CD1c-positive myeloid dendritic cell (primary cell): ENCODE results near the gene CDSN.
"Not testable (repeated sequence)": the region's sequence is repeated elsewhere in the genome, so short reads cannot be mapped to it uniquely, and the experiment has no call there.

Experiments used
- DNase-seq: peaks from one replicate; pipeline ENCODE4 v3.0.0-alpha.2; 2016; ENCODE audit errors: extremely low spot score

Gene CDSN, protein sequence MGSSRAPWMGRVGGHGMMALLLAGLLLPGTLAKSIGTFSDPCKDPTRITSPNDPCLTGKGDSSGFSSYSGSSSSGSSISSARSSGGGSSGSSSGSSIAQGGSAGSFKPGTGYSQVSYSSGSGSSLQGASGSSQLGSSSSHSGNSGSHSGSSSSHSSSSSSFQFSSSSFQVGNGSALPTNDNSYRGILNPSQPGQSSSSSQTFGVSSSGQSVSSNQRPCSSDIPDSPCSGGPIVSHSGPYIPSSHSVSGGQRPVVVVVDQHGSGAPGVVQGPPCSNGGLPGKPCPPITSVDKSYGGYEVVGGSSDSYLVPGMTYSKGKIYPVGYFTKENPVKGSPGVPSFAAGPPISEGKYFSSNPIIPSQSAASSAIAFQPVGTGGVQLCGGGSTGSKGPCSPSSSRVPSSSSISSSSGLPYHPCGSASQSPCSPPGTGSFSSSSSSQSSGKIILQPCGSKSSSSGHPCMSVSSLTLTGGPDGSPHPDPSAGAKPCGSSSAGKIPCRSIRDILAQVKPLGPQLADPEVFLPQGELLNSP

DNA sequence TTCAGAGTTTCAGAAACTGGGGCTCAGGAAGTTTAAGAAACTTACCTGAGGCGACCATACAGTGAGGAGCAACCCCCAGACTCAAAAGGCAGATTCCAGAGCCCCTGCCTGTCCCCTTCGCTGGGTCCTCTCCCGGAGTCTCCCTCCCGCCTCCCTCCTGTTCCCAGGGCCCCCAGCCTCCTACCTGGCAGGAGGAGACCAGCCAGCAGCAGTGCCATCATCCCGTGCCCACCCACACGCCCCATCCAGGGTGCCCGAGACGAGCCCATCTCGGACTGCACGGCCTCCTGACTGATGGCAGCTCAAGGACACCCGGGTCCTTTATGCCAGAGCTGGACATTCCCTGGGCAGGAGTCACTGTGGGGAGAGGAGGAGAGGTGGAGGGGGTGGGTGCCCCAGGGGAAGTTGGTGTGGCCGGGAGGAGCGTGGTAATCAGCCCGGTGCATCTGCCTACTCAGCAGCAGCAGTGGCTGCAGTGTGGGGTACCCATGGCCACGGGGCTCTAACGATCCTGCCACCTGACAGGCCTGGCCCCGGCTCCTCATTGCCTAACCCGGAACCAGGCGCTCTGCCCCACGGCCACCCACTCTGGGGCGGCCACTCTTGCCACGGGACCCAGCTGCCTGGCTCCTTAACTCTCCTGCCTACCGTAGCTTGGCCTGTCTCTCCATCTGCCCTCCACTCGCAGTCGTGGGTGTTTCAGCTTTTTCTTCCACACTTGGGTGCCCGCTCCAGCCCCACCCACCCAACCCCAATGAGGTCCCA is at the start of gene CDSN:
TSS of gene CDSN (minus strand) at position 296 of the 765 bp plus-strand sequence. CDS start at position 269, 27 bp downstream.
- DNase-seq = no peak

- no peak for DNase-seq
Observed at GRCh38 chr6:31169123-31169857, 49.0 kb upstream of the CDSN start.

DNA sequence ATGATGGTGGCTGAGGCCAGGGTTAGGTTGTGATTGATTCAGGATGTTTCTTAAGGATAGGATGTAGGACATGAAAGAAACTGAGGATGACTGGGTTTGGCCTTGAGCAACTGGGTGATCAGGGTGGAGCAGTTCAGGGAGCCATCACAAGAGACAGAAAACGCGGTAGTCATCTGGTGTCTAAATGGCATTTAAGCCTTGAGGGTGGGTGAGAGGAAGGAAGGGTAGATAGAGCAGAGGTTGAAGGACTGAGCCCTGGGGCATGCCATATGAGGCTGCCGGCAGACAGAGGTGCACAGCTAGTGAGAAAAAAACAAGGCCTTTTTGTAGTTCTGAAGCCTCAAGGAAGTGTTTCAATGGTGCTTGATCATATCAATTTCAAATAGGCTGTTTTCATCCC is 48.4 kb upstream of the CDSN start:
- no peak for DNase-seq

- no peak for DNase-seq
Observed at GRCh38 chr6:31165986-31166385, 45.7 kb upstream of the CDSN start.

DNA sequence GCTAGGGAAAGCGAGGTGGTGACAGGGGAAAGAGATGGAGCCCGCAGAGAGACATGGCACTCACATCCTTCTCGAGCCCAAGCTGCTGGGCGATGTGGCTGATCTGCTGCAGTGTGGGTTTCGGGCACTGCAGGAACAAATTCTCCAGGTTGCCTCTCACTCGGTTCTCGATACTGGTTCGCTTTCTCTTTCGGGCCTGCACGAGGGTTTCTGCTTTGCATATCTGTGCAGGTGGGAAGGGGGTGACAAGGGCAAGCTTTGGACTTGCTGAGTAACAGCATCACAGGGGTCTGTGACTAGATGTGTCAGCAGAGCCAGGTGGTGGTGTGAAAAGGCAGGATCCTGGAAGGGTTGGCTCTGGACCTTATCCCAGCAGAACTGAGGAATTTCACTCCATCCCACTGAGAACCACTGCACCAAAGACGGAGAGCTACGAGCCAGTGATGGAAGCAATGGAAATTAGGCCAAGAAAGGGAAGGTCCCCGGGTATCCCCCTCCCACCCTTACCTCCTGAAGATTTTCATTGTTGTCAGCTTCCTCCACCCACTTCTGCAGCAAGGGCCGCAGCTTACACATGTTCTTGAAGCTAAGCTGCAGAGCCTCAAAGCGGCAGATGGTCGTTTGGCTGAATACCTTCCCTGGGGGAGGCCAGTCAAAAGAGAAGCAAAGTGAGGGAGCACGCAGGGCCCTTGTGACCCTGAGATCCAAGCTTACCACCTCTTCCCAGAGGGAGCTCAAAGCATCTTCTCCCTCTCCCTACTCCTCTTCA is 45.0 kb upstream of the CDSN start:
- not testable (repeated sequence) for DNase-seq

DNA sequence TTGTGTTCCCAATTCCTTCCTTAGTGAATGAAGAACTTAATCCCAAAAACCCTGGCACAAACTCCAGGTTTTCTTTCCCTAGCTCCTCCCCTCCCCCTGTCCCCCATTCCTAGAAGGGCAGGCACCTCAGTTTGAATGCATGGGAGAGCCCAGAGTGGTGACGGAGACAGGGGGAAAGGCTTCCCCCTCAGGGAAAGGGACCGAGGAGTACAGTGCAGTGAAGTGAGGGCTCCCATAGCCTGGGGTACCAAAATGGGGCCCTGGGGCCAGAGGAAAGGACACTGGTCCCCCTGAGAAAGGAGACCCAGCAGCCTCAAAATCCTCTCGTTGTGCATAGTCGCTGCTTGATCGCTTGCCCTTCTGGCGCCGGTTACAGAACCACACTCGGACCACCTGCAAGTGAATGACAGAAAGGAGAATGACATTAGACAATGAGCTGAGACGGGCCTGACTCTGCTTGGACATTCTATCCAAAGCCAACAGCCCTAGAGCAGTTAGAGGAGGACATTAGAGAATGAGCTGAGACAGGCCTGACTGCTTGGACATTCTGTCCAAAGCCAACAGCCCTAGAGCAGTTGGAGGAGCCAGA is 44.3 kb upstream of the CDSN start:
- not testable (repeated sequence) for DNase-seq

- DNase-seq = no peak
Observed at GRCh38 chr6:31163922-31164321, 43.7 kb upstream of the CDSN start.

DNA sequence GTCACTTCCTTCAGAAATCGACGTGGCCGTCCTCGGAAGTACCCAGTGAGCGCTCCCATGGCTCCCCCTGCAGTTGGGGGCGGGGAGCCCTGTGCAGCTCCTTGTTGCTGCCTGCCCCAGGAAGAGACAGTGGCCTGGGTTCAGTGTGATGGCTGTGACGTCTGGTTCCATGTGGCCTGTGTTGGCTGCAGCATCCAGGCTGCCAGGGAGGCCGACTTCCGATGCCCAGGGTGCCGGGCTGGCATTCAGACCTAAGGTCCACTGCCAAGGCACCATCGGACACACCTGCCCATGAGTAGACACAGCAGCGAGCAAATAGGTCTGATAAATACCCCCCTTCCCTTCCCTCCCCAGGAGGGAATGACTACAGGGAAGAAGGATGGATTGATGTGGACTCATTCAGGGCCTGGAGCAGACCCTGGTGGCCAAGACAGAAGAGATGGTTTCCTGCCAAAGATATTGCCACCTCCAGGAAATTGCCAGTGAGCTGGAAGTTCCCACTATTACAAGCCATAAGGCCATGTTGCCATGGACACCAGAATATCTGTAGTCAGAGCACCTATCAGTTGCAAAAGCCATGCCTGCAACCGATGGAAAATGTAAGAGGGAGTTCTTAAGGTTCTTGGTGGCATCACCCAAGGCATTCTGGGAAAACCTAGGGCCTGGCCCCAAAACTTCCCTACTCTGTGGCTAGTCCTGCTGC is 42.4 kb upstream of the CDSN start:
- no peak for DNase-seq

- no peak for DNase-seq
Observed at GRCh38 chr6:31161216-31162126, 41.2 kb upstream of the CDSN start.

DNA sequence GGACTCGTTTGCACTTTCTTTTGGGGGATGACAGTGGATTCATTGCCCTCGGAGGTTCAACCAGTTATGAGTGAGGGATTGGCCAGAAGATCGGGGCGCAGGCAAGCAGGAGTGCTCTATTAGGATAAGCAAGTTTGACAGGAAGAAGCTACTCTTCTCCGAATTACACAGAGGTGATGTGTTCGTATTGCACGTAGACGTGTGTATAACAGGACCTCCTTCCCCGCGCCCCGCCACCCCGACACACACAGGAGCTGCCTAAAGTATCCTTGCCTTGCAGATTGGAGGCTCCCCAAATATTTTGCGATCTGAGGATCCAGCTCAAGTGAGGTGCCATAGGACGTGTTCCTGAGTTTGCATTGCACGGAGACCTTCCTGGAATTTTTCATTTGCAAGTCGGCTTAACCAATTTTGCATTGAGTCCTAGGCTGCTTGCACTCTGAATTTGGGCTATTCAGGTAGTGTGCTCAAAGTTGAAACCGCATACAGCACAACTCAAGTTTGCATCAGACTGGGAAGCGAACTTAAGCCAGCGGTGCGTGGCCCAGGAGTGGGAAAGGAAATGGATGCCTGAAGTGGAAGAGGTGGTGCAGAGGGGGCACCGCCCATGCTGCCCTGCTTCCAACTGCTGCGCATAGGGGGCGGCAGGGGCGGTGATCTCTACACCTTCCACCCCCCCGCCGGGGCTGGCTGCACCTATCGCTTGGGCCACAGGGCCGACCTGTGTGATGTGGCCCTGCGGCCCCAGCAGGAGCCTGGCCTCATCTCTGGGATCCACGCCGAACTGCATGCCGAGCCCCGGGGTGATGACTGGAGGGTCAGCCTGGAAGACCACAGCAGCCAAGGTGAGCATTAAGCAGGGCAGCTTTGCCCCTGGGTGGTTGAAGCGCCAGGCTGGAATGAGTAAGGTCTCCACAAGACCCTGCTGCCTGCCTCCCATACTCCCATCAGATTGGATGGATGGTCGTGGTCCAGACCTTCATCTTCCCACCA is 38.9 kb upstream of the CDSN start:
- peak; percentile 7 for DNase-seq

DNA sequence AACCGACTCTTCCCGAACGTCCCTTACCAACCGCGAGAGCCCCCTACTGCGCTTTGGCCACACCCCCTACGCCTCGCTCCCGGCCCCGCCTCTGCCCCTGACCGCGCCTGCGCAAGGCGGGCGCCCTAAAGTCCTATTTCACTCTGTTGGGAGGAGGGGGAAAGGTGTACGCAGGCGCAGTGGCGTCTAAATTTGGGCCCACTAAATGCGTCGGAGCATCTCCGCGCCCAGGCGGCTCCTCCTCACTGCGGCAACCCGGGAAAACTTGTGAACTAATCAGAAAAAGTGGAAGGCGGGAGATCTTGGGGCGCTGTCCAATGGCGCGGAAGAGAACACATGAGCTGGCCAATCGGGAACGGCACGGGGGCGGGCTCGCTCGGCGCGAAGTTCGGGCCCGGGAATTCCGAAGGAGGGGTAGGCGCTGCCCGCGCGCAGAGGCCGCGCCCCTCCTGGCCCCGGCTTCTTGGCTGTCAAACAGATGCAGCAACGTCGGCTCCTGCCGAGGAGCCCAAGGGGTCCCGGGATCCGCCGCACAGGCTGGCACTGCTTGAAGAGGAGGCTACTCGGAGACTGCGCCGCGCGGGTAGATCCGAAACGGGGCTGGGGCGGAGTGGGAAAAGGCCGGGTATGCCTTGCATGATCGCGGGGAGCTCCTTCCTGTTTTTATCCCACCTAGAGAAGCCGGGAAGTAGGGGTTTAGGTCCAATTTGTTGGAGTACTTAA is 38.1 kb upstream of the CDSN start, which contains the start of gene TCF19:
TSS of gene TCF19 (plus strand) at position 450 of the 723 bp plus-strand sequence. CDS start 881 bp downstream, outside the sequence.
- DNase-seq = peak; percentile 99

GRCh38 chr6:31157513-31158139 is 37.4 kb upstream of the CDSN start, which contains the start of gene CCHCR1:
CCHCR1 (minus strand) TSS chr6:31157802; CDS start chr6:31157600, 202 bp downstream.
- no peak for DNase-seq

DNA sequence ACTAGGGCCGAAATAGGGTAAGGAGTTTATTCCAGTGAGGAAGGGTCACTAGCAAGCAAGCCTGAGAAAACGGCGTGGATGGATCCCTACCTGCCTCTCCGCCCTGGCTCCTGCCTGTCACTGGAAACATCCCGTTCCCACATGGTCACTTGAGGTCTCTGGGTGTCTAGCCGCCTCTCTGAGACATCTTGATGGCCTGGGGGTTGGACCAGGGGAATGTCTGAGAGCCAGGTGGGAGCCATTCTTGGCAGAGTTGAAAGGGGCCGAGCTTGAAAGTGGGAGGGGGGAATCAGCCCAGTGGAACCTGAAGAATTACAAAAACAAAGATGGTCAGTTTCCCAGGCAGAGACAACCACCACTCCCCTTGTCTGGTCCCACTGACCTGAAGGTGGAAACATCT is 36.4 kb upstream of the CDSN start:
- DNase-seq = no peak

GRCh38 chr6:31154436-31154835 is 34.2 kb upstream of the CDSN start:
- no peak for DNase-seq

DNA sequence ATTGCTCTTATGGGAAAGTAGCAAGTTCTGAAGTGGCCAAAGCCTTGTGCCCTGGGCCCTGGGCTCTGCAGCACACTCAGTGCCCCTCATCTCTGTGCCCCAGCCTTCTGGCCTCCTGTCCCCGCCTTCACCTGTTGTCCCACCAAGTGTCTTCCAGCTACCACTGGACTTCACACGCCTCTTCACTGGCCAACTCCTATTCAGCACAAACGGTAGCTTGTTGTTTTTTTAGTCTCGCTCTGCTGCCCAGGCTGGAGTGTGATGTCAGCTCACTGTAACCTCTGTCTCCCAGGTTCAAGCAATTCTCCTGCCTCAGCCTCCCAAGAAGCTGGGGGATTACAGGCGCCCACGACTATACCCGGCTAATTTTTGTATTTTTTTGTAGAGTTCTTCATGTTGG is 32.5 kb upstream of the CDSN start:
- DNase-seq = no peak

- DNase-seq = no peak
Observed at GRCh38 chr6:31149827-31150447, 29.7 kb upstream of the CDSN start.
